PC-3 (cell line): ENCODE measurements around the gene TBPL1. TPM values are rescaled to one million over a fixed set of nuclear protein-coding genes. Genes with fewer than 3 reads are reported as not detected.

Experiments used
- ATAC-seq: fragments of 200-7000 bp; cut with Tn5 transposase; 2 replicates; pipeline ENCODE4 v1.9.1; 2020; ENCODE audit warnings: mild to moderate bottlenecking, moderate library complexity
- BruUV-seq: library from RNA; stranded (reverse); fragments of 400-500 nt; replicated peaks from 2 replicates; lab custom pipeline; 2021; lab: Mats Ljungman, UMichigan
- CTCF ChIA-PET: fragments of 300-600 bp; sonication (Branson Sonifier 250); formaldehyde crosslinking; loops from one replicate; lab custom pipeline; 2022; ENCODE audit warnings: antibody characterized with exemption; lab: Charles Lee
- POLR2A ChIA-PET: fragments of 300-600 bp; sonication (Branson Sonifier 250); formaldehyde crosslinking; loops from one replicate; lab custom pipeline; 2022; ENCODE audit warnings: antibody characterized with exemption; ENCODE audit not compliant: unreplicated experiment; lab: Charles Lee
- DNase-seq: peaks from one replicate; pipeline ENCODE4 v3.0.0-alpha.2; 2015
- H2AFZ ChIP-seq: fragments of 300-600 bp; sonication (generic); 2 replicates; pipeline ENCODE4 v1.6.0; 2016; ENCODE audit warnings: antibody characterized with exemption, low read length
- H3F3A ChIP-seq: fragments of 300-600 bp; sonication (generic); one replicate; pipeline ENCODE4 v1.6.0; 2017; ENCODE audit warnings: antibody characterized with exemption, low read length, control low read depth, mild to moderate bottlenecking; ENCODE audit not compliant: unreplicated experiment
- H3K27ac ChIP-seq: fragments of 300-600 bp; sonication (generic); 2 replicates; pipeline ENCODE4 v1.5.1; 2016; ENCODE audit warnings: mild to moderate bottlenecking, low read length
- H3K27me3 ChIP-seq: fragments of 300-600 bp; sonication (generic); 2 replicates; pipeline ENCODE4 v1.6.1; 2016; ENCODE audit warnings: low read length, mixed read lengths
- H3K36me3 ChIP-seq: fragments of 300-600 bp; sonication (generic); 2 replicates; pipeline ENCODE4 v1.6.1; 2016; ENCODE audit warnings: low read depth, mixed run types, low read length, mixed read lengths
- H3K4me1 ChIP-seq: fragments of 300-600 bp; sonication (generic); 2 replicates; pipeline ENCODE4 v1.5.1; 2016; ENCODE audit warnings: low read length; ENCODE audit not compliant: insufficient read depth
- H3K4me2 ChIP-seq: fragments of 300-600 bp; sonication (generic); 2 replicates; pipeline ENCODE4 v1.6.0; 2016; ENCODE audit warnings: low read length
- H3K4me3 ChIP-seq: fragments of 300-600 bp; sonication (generic); 2 replicates; pipeline ENCODE4 v1.5.1; 2016; ENCODE audit warnings: mild to moderate bottlenecking, low read length, mixed read lengths
- H3K79me2 ChIP-seq: fragments of 300-600 bp; sonication (generic); 2 replicates; pipeline ENCODE4 v1.6.1; 2017; ENCODE audit warnings: low read length, mixed read lengths
- H3K9ac ChIP-seq: fragments of 300-600 bp; sonication (generic); 2 replicates; pipeline ENCODE4 v1.6.0; 2016; ENCODE audit warnings: mild to moderate bottlenecking, low read length
- H3K9me2 ChIP-seq: fragments of 300-600 bp; sonication (generic); replicated peaks from 2 replicates; pipeline ENCODE4 v1.6.1; 2016; ENCODE audit warnings: mixed run types, low read length, mixed read lengths
- H3K9me3 ChIP-seq: fragments of 300-600 bp; sonication (generic); 2 replicates; pipeline ENCODE4 v1.6.1; 2016; ENCODE audit warnings: low read length, mixed read lengths
- H4K20me1 ChIP-seq: fragments of 300-600 bp; sonication (generic); 2 replicates; pipeline ENCODE4 v1.6.1; 2016; ENCODE audit warnings: low read length, mixed read lengths
- CTCF ChIP-seq: fragments of 300-600 bp; sonication (generic); conservative IDR thresholded peaks from 2 replicates; pipeline ENCODE4 v1.5.1; 2017; ENCODE audit warnings: antibody characterized with exemption, low read depth, mild to moderate bottlenecking, low read length
- EZH2 ChIP-seq: fragments of 300-600 bp; sonication (generic); IDR thresholded peaks from one replicate; pipeline ENCODE4 v1.6.1; 2017; ENCODE audit warnings: antibody characterized with exemption, mild to moderate bottlenecking, low read length; ENCODE audit not compliant: unreplicated experiment
- EZH2phosphoT487 ChIP-seq: fragments of 300-600 bp; sonication (generic); IDR thresholded peaks from 2 replicates; pipeline ENCODE4 v1.6.1; 2018; ENCODE audit warnings: mild to moderate bottlenecking, antibody characterized with exemption, low read length, borderline replicate concordance
- intact Hi-C: fragments of 100-400 bp; cut with micrococcal nuclease; formaldehyde crosslinking; loops from 2 replicates; pipeline ENCODE4 v1.9.0; 2023
- total RNA-seq: library from RNA; depleted of rRNA; stranded (reverse); fragments of >200 nt; gene quantifications from 2 replicates; pipeline ENCODE4 v1.2.3, GENCODE V29; 2014

Gene TBPL1
- total RNA-seq, 1 experiment from 2014 or later = 30.8 TPM

DNA sequence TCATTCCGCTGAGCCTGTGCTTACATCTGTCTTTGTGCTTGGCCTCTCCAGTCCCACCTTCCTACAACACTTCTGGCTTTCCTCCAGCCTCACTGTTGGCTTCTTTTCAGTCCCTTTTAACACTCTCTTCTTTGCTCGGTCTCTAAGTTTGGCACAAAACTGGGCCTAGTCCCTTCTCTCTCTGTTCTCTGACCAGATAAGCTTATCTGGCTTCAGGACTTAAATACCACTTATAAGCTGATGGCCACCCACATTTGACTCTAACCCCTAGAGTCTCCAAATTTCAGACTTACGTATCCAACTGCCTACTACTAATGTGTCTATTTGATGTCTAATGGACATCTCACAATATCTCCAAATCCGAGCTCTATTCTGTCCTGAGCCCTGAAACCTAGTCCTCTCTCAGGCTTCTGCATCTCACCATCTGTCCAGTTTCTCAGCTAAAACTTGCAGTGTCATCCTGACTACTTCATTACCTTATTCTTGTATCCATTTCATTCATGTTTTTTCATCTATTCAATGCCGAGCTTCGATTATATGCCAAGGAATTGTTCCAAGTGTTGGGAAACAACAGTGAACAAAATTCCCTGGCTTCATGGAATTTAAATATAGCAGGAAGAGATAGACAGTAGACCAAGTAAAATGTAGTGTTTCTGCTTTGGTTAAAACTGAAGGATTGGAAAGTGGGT is 40.1 kb downstream of the TBPL1 start:
- BruUV-seq = no TSS peak
- Histone ChIP-seq H3K4me1 (peaks cover 51% of the 10 kb centered on the region), H3F3A (peaks cover 6% of the 10 kb centered on the region), H2AFZ (no peak overlapping the region), H3K36me3 (no peaks in the 10 kb centered on the region), H3K4me2 (no peak overlapping the region), H3K79me2 (no peaks in the 10 kb centered on the region), H3K9me3 (no peaks in the 10 kb centered on the region), H3K4me3 (no peak overlapping the region), H3K27me3 (no peaks in the 10 kb centered on the region), H3K9ac (no peak overlapping the region), H3K9me2 (no peaks in the 10 kb centered on the region), H3K27ac (no peak overlapping the region), H4K20me1 (no peaks in the 10 kb centered on the region)
- CTCF ChIA-PET = no interaction called here
- no peak for ATAC-seq
- POLR2A ChIA-PET = no interaction called here
- TF ChIP-seq EZH2 (no peak), CTCF (no peak), EZH2phosphoT487 (no peak)
- intact Hi-C loops = no loop called here
- no peak for DNase-seq

DNA sequence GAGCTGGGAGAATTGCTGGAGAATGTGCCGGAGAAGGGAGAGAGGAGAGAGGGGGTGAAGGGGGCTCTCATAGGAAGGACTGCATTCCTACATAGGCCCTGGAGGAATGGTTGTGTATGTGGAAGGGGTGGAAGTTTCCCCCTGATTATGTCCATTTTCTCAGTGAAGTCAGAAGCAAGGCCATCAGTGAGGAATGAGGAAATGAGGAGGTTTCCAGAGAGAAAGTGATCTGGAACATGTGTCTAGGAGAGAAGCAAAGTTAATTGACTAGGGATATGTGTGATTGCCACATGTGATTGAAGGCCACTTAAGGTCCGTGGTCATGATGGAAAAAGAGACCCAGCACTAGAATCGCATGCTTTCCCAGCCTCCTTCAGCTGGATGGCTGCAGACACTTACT is 42.3 kb downstream of the TBPL1 start:
- intact Hi-C loops = no loop called here
- CTCF ChIA-PET = no interaction called here
- POLR2A ChIA-PET = no interaction called here

More for the DNA sequence above, 42.3 kb downstream of the TBPL1 start:
- Histone ChIP-seq H4K20me1 (no peaks in the 10 kb centered on the region), H3K27ac (no peak overlapping the region; the same call in 1 of the 2 replicates), H3F3A (peaks cover 6% of the 10 kb centered on the region), H3K4me2 (no peak overlapping the region), H2AFZ (no peak overlapping the region), H3K9ac (no peak overlapping the region), H3K36me3 (no peaks in the 10 kb centered on the region), H3K9me3 (no peaks in the 10 kb centered on the region), H3K27me3 (no peaks in the 10 kb centered on the region), H3K79me2 (no peaks in the 10 kb centered on the region), H3K4me1 (peaks cover 39% of the 10 kb centered on the region), H3K9me2 (no peaks in the 10 kb centered on the region), H3K4me3 (no peak overlapping the region)
- ATAC-seq (no peak), DNase-seq (no peak)
- no TSS peak for BruUV-seq
- TF ChIP-seq EZH2phosphoT487 = no peak
- TF ChIP-seq EZH2 = no peak
- no peak for TF ChIP-seq CTCF
